ENCODE data around the gene DGKI. TPM values are rescaled to one million over a fixed set of nuclear protein-coding genes. Genes with fewer than 3 reads are reported as not detected.

DGKI gene
- total and polyA plus RNA-seq, 2 donors = 0.14 to 0.33 TPM

GRCh38 chr7:137363683-137364082, 483.1 kb downstream of the DGKI start:
- no peaks in the 10 kb centered on the region for H3K36me3 ChIP-seq (ENCODE audit: control insufficient read depth in 2 of 2, insufficient read depth in 2 of 2, low read length in 1 of 2)
- H3K4me3 ChIP-seq (ENCODE audit: low read length in 2 of 2) = no peak overlapping the region
- no peak for DNase-seq (ENCODE audit: low read depth in 6 of 9, low spot score in 9 of 9)
- H3K27me3 ChIP-seq (ENCODE audit: control insufficient read depth in 2 of 2, insufficient read depth in 1 of 2, low read length in 1 of 2) = no peaks in the 10 kb centered on the region
- H3K27ac ChIP-seq (ENCODE audit: low read depth in 1 of 2, low read length in 1 of 2) = no peak overlapping the region
- no peaks in the 10 kb centered on the region for H3K4me1 ChIP-seq (ENCODE audit: control insufficient read depth in 2 of 2, insufficient read depth in 2 of 2, low read length in 2 of 2)
- 97% methylated on average over 6 of the region's 6 CpGs for WGBS
- peaks cover 0 to 11% of the 10 kb centered on the region in 2 donors for H3K9me3 ChIP-seq (ENCODE audit: control insufficient read depth in 2 of 2, insufficient read depth in 1 of 2, low read length in 1 of 2)

DNA sequence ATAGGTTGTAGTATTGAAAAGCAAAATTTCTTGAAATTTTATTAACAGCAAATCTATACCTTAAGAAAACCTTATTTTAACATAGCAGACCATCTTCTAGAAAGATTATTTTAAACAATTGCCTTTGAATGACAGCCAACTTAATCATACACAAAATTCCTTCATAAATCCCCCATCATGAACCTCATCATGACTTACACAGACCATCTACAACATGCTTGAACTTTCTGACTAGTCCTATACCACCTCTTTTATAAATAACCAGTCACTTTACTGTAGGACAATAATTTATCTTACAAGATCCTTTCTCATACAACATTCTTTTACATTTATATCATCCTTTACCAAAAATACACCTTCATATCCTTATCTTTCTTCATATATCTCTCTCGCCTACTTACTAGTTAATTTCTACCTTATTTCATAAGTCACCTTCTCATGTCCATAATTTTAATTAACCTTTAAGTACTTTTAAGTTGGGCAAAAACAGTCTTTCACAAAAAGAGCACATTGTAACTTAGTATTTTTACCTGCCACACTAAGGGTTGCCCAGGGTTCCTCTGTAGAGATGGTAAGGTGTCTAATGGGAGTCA, 486.6 kb downstream of the DGKI start:
- no peaks in the 10 kb centered on the region for H3K36me3 ChIP-seq (ENCODE audit: control insufficient read depth in 2 of 2, insufficient read depth in 2 of 2, low read length in 1 of 2)
- H3K27ac ChIP-seq (ENCODE audit: low read depth in 1 of 2, low read length in 1 of 2) = no peak overlapping the region
- H3K9me3 ChIP-seq (ENCODE audit: control insufficient read depth in 2 of 2, insufficient read depth in 1 of 2, low read length in 1 of 2) = peaks cover 0 to 6% of the 10 kb centered on the region in 2 donors
- 90% methylated on average over 1 of the region's 1 CpG for WGBS
- no peaks in the 10 kb centered on the region for H3K4me1 ChIP-seq (ENCODE audit: control insufficient read depth in 2 of 2, insufficient read depth in 2 of 2, low read length in 2 of 2)
- no peak for DNase-seq (ENCODE audit: low read depth in 6 of 9, low spot score in 9 of 9)
- no peak overlapping the region for H3K4me3 ChIP-seq (ENCODE audit: low read length in 2 of 2)
- H3K27me3 ChIP-seq (ENCODE audit: control insufficient read depth in 2 of 2, insufficient read depth in 1 of 2, low read length in 1 of 2) = no peaks in the 10 kb centered on the region

DNA sequence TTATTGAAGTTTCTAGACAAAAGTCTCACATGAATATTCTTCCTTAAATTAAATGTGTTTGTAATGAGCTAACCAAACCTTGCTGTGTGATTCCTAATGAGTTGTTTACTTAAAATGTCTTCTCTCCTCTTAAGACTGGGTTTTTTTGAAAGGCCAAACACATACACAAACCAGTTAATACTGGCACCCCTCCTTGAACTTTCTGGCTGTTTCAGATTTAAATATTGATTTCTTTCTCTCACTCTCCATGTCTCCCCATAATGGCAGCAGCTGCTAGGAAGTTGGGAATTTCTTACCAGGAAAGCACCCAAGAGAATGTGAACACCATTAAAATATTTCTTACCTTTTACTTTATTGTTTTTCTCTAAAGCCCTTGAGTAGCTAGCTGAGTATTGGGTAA, 491.8 kb downstream of the DGKI start:
- H3K27ac ChIP-seq (ENCODE audit: low read depth in 1 of 2, low read length in 1 of 2) = no peak overlapping the region
- no peaks in the 10 kb centered on the region for H3K4me1 ChIP-seq (ENCODE audit: control insufficient read depth in 2 of 2, insufficient read depth in 2 of 2, low read length in 2 of 2)
- DNase-seq (ENCODE audit: low read depth in 6 of 9, low spot score in 9 of 9) = no peak
- no peaks in the 10 kb centered on the region for H3K9me3 ChIP-seq (ENCODE audit: control insufficient read depth in 2 of 2, insufficient read depth in 1 of 2, low read length in 1 of 2)
- no peak overlapping the region for H3K4me3 ChIP-seq (ENCODE audit: low read length in 2 of 2)
- H3K27me3 ChIP-seq (ENCODE audit: control insufficient read depth in 2 of 2, insufficient read depth in 1 of 2, low read length in 1 of 2) = no peaks in the 10 kb centered on the region
- no peaks in the 10 kb centered on the region for H3K36me3 ChIP-seq (ENCODE audit: control insufficient read depth in 2 of 2, insufficient read depth in 2 of 2, low read length in 1 of 2)

GRCh38 chr7:137354396-137354795, 492.4 kb downstream of the DGKI start:
- Histone ChIP-seq H3K27me3 (ENCODE audit: control insufficient read depth in 2 of 2, insufficient read depth in 1 of 2, low read length in 1 of 2) (no peaks in the 10 kb centered on the region), H3K36me3 (ENCODE audit: control insufficient read depth in 2 of 2, insufficient read depth in 2 of 2, low read length in 1 of 2) (no peaks in the 10 kb centered on the region), H3K4me3 (ENCODE audit: low read length in 2 of 2) (no peak overlapping the region), H3K4me1 (ENCODE audit: control insufficient read depth in 2 of 2, insufficient read depth in 2 of 2, low read length in 2 of 2) (no peaks in the 10 kb centered on the region), H3K9me3 (ENCODE audit: control insufficient read depth in 2 of 2, insufficient read depth in 1 of 2, low read length in 1 of 2) (no peaks in the 10 kb centered on the region), H3K27ac (ENCODE audit: low read depth in 1 of 2, low read length in 1 of 2) (no peak overlapping the region)
- DNase-seq (ENCODE audit: low read depth in 6 of 9, low spot score in 9 of 9) = peak in 1 of 9 donors; percentile 12
- 89% methylated on average over 5 of the region's 5 CpGs for WGBS

- Histone ChIP-seq H3K4me3 (ENCODE audit: low read length in 2 of 2) (no peak overlapping the region), H3K27me3 (ENCODE audit: control insufficient read depth in 2 of 2, insufficient read depth in 1 of 2, low read length in 1 of 2) (no peaks in the 10 kb centered on the region), H3K36me3 (ENCODE audit: control insufficient read depth in 2 of 2, insufficient read depth in 2 of 2, low read length in 1 of 2) (no peaks in the 10 kb centered on the region), H3K4me1 (ENCODE audit: control insufficient read depth in 2 of 2, insufficient read depth in 2 of 2, low read length in 2 of 2) (no peaks in the 10 kb centered on the region), H3K9me3 (ENCODE audit: control insufficient read depth in 2 of 2, insufficient read depth in 1 of 2, low read length in 1 of 2) (no peaks in the 10 kb centered on the region), H3K27ac (ENCODE audit: low read depth in 1 of 2, low read length in 1 of 2) (no peak overlapping the region)
- WGBS = 66% methylated on average over 2 of the region's 2 CpGs
- no peak for DNase-seq (ENCODE audit: low read depth in 6 of 9, low spot score in 9 of 9)
Measured at GRCh38 chr7:137351941-137352340, 494.8 kb downstream of the DGKI start.

- 70% methylated on average over 6 of the region's 6 CpGs for WGBS
- H3K4me1 ChIP-seq (ENCODE audit: control insufficient read depth in 2 of 2, insufficient read depth in 2 of 2, low read length in 2 of 2) = no peaks in the 10 kb centered on the region
- no peak for DNase-seq (ENCODE audit: low read depth in 6 of 9, low spot score in 9 of 9)
- H3K9me3 ChIP-seq (ENCODE audit: control insufficient read depth in 2 of 2, insufficient read depth in 1 of 2, low read length in 1 of 2) = no peaks in the 10 kb centered on the region
- no peaks in the 10 kb centered on the region for H3K36me3 ChIP-seq (ENCODE audit: control insufficient read depth in 2 of 2, insufficient read depth in 2 of 2, low read length in 1 of 2)
- H3K27me3 ChIP-seq (ENCODE audit: control insufficient read depth in 2 of 2, insufficient read depth in 1 of 2, low read length in 1 of 2) = peaks cover 0 to 6% of the 10 kb centered on the region in 2 donors
- H3K4me3 ChIP-seq (ENCODE audit: low read length in 2 of 2) = no peak overlapping the region
- H3K27ac ChIP-seq (ENCODE audit: low read depth in 1 of 2, low read length in 1 of 2) = no peak overlapping the region
Measured at GRCh38 chr7:137345799-137346449, 500.9 kb downstream of the DGKI start.

GRCh38 chr7:137343281-137343841, 503.4 kb downstream of the DGKI start, which contains the start of gene PTN:
TSS of gene PTN (minus strand) at chr7:137343733. CDS start at chr7:137254973, 88,760 bp downstream.
- Histone ChIP-seq H3K9me3 (ENCODE audit: control insufficient read depth in 2 of 2, insufficient read depth in 1 of 2, low read length in 1 of 2) (no peaks in the 10 kb centered on the region), H3K27me3 (ENCODE audit: control insufficient read depth in 2 of 2, insufficient read depth in 1 of 2, low read length in 1 of 2) (peaks cover 0 to 6% of the 10 kb centered on the region in 2 donors), H3K4me3 (ENCODE audit: low read length in 2 of 2) (peak within 1 kb of the TSS in 1 of 2 donors; percentile 23), H3K27ac (ENCODE audit: low read depth in 1 of 2, low read length in 1 of 2) (peak within 1 kb of the TSS in 1 of 2 donors; percentile 2), H3K4me1 (ENCODE audit: control insufficient read depth in 2 of 2, insufficient read depth in 2 of 2, low read length in 2 of 2) (no peaks in the 10 kb centered on the region), H3K36me3 (ENCODE audit: control insufficient read depth in 2 of 2, insufficient read depth in 2 of 2, low read length in 1 of 2) (no peaks in the 10 kb centered on the region)
- DNase-seq (ENCODE audit: low read depth in 6 of 9, low spot score in 9 of 9) = no peak
- 5% methylated on average over 23 of the region's 23 CpGs for WGBS

DNA sequence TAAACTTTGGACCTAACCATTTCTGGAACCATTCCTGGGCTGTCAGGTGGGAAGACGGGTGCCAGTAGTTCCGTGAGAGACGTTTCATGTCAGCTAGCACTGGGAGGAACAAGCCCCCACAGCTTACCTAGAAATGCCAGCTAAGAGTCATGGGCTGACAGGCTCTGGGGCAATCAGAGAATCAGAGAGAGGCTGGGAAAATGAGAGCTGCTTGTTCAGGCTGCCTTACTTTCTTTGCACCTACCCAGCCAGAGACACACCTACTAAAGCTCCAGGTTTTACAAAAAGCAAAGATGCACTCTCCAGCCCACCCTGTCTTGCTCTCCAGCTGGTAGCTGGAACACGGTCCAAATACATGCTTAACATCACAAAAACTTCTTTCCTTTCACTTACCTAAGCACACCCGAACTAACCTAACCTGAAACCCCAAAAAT, 503.9 kb downstream of the DGKI start:
- DNase-seq (ENCODE audit: low read depth in 6 of 9, low spot score in 9 of 9) = no peak
- Histone ChIP-seq H3K27me3 (ENCODE audit: control insufficient read depth in 2 of 2, insufficient read depth in 1 of 2, low read length in 1 of 2) (peaks cover 0 to 6% of the 10 kb centered on the region in 2 donors), H3K4me3 (ENCODE audit: low read length in 2 of 2) (peak overlapping the region in 1 of 2 donors; percentile 23), H3K9me3 (ENCODE audit: control insufficient read depth in 2 of 2, insufficient read depth in 1 of 2, low read length in 1 of 2) (no peaks in the 10 kb centered on the region), H3K4me1 (ENCODE audit: control insufficient read depth in 2 of 2, insufficient read depth in 2 of 2, low read length in 2 of 2) (no peaks in the 10 kb centered on the region), H3K27ac (ENCODE audit: low read depth in 1 of 2, low read length in 1 of 2) (peak overlapping the region in 1 of 2 donors; percentile 2), H3K36me3 (ENCODE audit: control insufficient read depth in 2 of 2, insufficient read depth in 2 of 2, low read length in 1 of 2) (no peaks in the 10 kb centered on the region)
- WGBS = 27% methylated on average over 5 of the region's 5 CpGs

DNA sequence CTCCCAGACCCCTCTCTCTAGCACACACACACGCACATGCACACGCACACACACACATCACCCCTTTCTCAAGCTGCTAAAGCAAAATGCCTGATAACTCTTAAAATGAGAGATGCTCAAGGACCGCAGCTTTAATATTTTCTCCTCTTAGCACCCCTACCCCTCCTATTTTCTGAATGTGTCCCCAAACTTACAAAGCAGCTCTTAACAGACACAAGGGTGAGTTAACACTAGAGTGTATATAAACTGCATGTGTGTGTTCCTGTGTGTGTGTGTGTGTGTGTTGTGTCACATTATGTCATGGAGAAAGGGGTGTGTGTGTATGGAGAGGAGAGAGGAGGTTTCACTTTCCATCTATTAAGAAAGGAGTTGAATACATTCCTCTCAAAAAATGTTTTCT, 504.5 kb downstream of the DGKI start:
- peaks cover 0 to 6% of the 10 kb centered on the region in 2 donors for H3K27me3 ChIP-seq (ENCODE audit: control insufficient read depth in 2 of 2, insufficient read depth in 1 of 2, low read length in 1 of 2)
- H3K27ac ChIP-seq (ENCODE audit: low read depth in 1 of 2, low read length in 1 of 2) = no peak overlapping the region
- no peak for DNase-seq (ENCODE audit: low read depth in 6 of 9, low spot score in 9 of 9)
- H3K4me1 ChIP-seq (ENCODE audit: control insufficient read depth in 2 of 2, insufficient read depth in 2 of 2, low read length in 2 of 2) = no peaks in the 10 kb centered on the region
- no peaks in the 10 kb centered on the region for H3K36me3 ChIP-seq (ENCODE audit: control insufficient read depth in 2 of 2, insufficient read depth in 2 of 2, low read length in 1 of 2)
- 91% methylated on average over 3 of the region's 3 CpGs for WGBS
- H3K9me3 ChIP-seq (ENCODE audit: control insufficient read depth in 2 of 2, insufficient read depth in 1 of 2, low read length in 1 of 2) = no peaks in the 10 kb centered on the region
- no peak overlapping the region for H3K4me3 ChIP-seq (ENCODE audit: low read length in 2 of 2)
